ENCODE data around the gene DNPH1.

DNPH1 gene

DNA sequence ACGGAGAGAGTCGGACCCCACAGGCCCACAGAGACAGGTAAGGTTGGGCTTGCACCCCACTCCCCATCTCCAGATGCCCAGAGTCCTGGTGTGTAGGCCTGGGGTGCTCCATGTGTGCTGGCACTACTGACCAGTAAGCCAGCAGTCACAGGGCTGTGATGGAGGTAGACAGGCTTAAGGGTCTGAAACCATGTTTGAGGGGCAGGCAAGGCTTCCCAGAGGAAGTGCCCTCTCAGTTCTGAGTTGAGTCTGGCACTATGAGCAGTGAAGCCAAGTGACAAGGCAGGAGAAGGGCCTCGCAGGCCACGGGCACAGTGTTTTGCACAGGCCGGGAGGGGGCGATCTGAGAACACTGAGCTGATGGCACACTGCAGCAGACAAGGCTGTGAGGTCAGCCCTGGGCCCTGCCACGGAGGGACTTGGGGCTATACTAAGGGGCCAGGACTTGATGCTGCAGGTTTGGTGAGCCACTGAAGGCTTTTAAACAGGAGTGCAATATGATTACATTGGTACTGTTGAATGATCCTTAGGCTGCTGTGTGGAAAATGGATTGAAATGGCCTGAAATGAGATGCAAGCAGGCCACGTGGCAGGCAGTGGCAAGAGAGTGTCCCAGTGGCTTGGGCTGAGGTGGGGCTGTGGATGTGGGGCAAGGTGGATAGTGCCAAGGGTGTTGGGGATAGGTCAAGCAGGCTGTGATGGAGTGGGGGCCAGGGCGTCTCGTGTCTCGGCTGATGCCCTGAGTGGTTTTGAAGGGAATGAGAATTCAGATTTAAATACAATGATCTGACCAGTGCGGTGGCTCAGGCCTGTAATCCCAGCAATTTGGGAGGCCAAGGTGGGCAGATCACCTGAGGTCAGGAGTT, 34.3 kb upstream of the DNPH1 start:
- DNase-seq = no peak

DNA sequence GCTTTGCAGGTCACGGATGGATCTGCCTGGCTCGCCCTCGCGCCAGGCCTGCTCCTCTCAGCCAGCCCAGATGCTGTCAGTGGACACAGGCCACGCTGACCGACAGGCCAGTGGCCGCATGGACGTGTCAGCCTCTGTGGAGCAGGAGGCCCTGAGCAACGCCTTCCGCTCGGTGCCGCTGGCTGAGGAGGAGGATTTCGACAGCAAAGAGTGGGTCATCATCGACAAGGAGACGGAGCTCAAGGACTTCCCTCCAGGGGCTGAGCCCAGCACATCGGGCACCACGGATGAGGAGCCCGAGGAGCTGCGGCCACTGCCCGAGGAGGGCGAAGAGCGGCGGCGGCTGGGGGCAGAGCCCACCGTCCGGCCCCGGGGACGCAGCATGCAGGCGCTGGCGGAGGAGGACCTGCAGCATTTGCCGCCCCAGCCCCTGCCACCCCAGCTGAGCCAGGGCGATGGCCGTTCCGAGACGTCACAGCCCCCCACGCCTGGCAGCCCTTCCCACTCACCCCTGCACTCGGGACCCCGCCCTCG, 33.6 kb upstream of the DNPH1 start:
- DNase-seq = no peak

DNA sequence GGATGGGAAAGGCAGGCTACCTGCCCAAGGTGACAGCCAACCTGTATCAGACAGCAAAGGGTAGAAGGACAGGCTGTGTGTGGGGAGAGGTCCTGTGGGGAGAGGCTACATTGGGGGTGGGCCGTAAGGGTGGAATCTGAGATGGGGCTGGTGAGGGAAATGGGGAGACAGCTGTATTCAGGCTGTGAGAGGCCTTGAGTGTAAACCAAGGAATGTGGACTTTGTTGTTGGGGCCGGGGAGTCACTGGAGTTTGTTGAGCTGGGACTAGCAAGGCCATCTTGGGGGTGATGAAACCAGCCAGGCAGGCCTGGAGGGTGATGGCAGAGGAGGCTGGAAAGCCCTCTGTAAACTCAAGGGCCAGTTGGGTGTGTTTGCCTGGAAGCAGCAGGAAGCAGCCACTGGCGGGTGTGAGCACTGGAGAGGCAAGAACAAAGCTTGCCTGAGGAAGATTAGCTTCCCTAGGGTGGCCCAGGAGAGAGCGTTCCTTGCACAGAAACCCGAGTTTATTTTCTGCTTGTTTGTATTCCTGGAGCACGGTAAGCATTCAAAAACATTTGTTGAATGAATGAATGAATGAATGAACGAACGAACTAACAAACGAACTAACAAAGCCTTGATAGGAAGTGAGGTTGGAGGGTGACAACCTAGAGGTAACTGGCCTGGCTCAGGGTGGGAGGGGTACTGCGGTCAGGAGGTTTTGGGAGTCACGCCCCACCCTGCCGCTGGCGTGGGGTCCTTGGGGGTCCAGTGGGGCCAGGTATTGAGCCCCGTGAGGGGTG, 32.9 kb upstream of the DNPH1 start:
- DNase-seq = no peak

DNA sequence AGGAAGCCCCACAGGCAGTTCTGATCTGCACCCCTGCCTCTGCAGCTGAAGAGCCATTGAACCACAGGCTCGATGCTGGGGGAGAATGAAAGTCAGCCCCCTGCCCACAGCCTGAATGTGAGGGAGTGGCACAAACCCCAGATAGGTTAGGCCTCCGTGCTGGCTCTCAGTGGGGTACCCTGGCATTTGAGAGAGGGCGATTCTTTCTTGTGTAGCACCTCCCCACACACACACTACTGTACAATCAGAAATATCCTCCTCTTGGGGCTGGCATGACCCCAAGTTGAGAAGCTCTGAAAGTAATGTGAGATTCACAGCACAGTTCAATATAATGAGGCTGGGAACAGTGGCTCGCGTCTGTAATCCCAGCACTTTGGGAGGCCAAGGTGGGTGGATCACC, 31.9 kb upstream of the DNPH1 start:
- DNase-seq = no peak

DNA sequence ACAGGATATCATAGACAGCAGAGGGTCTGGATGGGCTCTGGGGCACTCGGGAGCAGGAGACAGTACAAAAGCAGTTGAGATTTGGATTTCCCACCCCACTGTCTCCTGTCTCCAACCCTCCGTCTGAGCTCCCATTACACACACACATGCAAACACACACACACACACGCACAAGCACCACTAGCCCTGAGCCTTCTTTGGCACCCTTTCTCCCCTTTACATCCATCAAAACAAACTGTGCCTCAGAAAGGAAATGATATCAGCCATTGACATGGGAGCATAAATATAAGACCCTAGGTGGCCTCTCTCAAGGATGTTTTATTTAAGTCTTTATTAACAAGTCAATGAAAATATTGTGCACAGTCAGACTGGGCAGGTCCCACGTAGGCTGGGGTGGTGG, 31.5 kb upstream of the DNPH1 start:
- no peak for DNase-seq

DNA sequence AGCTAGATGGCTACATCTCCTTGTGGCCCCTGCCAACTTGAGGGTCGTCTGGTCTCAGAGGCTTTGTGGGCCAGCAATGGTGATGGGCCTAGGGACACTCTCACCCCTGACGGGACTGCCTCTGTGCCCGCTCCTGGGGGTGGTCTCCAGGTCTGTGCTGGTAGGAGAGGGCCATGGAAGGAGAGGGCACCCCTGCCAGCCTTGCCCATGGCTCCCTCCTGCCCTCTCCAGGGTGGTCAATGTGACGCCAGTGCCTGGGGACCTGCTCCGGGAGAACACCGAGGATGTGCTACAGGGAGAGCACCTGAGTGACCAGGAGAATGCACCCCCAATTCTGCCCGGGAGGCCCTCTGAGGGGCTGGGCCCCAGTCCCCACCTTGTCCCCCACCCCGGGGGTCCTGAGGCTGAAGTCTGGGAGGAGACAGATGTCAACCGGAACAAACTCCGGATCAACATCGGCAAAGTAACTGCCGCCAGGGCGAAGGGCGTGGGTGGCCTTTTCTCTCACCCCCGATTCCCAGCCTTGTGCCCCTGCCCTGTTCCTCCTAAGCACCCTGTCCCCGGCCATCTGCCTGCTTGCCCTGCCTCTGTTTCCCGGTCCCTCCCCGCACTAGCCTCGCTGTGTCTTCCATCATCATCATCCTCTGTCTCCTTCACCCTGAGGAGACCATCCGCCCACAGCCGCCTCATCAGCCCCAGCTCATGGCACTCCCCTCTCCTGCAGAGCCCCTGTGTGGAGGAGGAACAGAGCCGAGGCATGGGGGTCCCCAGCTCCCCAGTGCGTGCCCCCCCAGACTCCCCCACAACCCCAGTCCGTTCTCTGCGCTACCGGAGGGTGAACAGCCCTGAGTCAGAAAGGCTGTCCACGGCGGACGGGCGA, 29.8 kb upstream of the DNPH1 start:
- no peak for DNase-seq

DNA sequence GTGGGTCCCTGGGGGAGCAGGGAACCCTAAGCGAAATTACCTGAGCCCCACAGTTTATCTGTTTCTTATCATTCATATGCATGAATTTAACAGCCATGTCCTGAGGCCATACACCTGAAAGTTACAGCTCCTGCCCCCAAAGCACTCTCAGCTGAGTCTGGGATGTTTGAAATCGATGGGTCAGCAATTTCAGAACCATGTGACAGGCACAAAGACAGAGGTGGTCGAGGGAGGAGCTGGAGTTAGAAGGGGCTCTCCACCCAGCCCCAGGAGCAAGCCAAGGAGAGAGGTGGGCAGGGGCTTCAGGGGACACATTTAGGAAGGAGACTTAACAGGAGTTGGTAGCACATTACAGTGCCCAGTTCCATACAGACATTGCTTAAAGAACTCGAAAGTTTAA, 28.9 kb upstream of the DNPH1 start:
- DNase-seq = no peak

DNA sequence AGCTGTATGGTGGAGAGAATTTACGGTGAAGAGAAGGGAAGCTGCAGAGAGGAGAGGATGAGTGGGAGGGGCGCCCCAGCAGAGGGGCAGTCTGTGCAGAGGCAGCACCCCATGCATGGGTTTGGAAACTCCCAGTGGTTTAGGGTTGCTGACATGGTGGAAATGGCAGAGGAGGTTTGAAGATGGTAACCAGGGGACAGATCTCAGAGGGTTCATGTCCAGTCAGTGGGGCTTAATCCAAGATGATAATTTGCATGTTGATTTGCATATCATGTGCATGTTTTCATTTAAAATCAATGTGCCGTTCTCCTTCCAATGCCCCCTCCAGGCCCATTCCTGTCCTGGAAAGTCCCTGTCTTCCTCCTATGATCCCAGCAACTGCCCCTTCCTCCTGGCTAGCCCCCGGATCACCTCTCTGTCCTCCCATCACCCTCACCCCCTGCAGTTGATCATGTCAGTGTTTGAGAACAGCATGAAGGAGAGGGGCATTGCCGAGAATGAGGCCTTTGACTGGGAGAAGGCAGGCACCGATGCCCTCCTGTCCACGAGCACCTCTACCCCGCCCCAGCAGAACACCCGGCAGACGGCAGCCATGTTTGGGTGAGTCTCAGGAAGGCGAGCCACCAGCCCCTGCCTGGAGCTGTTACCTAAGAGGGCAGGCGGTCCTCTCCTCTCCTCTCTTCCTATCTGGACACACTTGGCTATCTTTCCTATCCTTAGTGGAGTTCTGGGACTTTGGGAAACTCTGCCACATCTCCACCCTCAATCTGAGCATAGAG, 28.3 kb upstream of the DNPH1 start:
- no peak for DNase-seq

DNA sequence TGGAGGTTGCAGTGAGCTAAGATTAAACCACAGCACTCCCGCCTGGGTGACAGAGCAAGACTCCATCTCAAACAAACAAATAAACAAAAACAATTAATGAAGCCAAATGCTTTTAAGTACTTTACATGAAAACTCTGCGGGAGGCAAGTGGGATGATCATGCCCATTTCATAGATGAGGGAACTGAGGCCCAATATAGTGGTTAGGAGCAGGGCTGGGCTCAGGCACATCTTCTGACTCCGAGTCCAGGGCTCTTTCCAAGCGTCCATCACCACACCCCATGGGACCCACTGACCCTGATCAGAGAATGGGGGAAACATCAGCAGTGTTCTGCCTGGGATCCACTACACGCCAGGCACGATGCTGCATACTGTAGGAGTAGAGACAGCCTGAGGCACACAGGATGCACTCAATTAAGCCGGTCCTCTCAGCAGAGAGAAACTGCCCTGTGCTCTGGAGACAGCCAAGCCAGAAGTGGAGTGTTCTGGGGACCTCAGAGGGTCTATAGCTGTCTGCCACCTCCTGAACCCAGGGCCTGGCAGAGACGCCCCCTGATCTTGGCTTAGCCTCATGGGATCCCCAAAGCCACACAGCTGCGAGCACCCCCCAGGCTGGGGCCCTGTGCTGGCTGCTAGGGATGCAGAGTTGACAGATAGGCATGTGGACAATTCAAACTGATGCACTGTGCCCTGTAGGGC, 27.5 kb upstream of the DNPH1 start:
- DNase-seq = no peak

DNA sequence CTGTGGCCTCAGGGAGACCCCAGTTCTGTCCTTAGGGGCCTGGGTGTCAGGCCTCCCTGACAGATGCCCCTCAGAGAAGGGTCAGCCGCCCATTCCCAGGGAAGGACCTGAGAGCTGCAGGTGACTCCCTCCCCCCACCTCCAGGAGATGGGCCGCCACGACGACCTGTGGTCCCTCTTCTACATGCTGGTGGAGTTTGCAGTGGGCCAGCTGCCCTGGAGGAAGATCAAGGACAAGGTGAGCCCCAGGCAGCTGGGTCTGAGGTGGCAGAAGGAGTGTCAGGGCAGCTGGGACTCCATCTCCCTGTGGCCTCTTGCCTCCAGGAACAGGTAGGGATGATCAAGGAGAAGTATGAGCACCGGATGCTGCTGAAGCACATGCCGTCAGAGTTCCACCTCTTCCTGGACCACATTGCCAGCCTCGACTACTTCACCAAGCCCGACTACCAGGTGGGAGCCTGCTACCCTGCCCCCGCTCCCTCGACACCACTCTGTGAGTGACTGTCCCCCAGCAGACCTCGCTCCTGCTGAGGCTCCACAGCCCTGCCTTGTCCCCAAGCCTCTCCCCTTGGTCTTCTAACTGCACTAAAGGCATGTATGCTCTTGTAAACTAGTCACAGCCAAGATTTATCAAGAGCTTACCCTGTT, 26.2 kb upstream of the DNPH1 start:
- no peak for DNase-seq

DNA sequence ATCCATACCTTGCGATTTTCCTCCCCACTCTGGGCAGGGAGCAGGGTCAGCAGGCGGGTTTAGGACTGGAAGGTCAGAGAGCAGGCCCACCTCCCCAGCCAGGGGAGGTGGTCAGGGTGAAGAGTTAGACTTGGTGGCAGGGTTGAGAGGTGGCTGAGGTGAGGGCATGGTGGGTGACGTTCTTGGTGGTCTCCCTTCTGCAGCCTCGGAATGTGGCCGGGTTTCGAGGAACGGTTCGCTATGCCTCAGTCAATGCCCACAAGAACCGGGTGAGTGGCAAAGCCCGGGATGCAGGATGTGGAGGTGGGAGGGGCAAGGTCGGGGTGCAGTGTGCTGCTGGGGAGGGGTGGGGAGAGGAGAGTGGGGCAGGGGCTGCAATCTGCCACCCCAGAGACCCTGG, 25.6 kb upstream of the DNPH1 start:
- no peak for DNase-seq

DNA sequence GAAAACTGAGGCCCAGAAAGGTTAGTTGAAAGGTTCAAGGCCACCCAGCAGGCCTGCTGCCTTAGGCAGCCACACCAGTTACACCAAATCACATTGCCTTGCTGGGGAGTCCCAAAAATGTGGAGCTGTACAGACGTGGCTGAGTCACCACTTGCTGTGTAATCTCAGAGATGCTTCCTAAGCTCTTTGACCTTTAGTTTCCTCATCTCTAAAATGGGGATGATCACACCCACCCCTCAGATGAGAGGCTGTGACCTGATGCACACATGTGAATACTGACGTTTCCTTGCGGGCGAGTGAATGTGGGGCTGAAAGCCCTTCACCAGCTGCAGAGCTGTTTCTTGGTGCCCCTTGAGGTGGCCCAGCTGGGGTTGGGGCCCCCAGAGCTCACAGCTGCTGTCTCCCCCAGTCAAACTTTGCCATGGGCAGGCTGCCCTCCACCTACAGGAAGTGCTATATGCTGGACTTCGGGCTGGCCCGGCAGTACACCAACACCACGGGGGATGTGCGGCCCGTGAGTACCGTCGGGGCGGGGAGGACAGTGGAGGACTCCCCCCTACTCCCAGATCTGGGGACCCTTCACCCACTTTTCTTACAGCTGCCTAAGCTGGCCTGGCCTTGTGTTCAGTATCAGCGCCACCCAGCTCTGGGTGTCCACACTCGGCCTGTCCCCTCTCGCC, 25.0 kb upstream of the DNPH1 start:
- DNase-seq = no peak

DNA sequence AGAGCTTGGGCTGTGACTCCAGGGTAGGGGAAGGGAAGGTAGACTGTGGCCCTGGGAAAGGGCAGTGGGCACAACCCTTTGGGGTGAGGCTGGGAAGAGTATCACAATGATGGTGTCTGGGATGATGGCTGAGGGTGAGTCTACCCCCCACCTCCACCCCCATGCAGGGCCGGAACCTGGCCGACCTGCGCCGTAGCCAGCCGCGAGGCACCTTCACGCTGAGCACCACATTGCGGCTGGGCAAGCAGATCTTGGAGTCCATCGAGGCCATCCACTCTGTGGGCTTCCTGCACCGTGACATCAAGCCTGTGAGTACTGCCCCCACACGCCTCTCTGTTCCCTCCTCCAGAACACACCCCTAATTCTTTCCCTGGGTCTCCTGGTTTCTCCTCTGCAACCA, 24.1 kb upstream of the DNPH1 start:
- no peak for DNase-seq

DNA sequence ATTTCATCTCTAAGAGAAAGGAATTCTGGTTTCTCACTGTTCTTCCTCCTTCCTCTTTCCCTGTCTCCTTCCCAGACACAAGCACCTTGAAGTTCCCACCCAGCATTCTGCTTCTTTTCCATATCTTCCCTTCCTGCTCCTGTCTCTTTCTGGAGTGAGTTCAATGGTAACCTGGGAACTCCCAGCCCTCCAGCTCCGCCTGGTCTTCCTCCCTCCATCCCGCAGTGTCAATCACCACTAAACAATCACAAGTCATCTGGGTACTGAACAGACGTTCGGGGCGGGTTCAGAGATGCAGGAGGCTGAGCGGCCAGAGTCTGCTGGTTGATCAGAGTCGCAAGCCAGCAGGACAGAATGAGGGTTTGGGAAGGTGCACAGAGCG, 21.7 kb upstream of the DNPH1 start:
- no peak for DNase-seq

DNA sequence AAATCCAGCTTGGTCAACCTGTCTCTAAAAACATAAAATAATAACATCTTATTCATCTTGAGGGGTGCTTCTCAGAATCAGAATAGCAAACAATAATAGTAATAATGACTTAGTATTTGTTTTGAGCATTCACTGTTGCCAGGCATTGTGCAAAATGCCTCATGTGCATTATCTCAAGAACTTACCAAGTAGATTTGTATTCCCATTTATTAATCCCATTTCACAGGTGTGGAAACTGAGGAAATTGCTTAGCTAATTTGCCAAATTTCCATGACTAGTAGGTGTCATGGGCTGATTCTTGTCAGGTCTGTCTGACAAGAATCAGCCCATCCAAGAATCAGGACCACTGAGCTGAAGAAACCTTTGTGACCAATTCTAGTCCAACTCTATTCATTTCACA, 19.5 kb upstream of the DNPH1 start:
- DNase-seq = no peak

DNA sequence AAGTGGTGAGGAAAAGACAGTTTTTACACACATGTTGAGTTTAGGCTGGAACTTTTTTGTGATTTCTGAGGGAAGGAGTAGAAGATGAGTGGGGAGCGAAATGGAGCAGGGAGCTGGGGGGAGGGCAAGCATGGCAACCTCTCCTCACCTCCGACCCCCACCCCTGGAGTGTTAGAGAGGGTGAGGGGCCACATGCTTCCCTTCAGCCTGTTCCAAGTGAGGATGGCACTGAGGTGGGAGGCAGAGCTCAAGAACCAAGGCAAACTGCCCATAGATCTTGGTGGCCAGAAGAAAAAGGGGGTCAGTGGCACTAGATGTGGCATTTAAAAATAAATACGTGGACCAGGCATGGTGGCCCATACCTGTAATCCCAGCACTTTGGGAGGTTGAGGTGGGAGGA, 18.8 kb upstream of the DNPH1 start:
- no peak for DNase-seq

DNA sequence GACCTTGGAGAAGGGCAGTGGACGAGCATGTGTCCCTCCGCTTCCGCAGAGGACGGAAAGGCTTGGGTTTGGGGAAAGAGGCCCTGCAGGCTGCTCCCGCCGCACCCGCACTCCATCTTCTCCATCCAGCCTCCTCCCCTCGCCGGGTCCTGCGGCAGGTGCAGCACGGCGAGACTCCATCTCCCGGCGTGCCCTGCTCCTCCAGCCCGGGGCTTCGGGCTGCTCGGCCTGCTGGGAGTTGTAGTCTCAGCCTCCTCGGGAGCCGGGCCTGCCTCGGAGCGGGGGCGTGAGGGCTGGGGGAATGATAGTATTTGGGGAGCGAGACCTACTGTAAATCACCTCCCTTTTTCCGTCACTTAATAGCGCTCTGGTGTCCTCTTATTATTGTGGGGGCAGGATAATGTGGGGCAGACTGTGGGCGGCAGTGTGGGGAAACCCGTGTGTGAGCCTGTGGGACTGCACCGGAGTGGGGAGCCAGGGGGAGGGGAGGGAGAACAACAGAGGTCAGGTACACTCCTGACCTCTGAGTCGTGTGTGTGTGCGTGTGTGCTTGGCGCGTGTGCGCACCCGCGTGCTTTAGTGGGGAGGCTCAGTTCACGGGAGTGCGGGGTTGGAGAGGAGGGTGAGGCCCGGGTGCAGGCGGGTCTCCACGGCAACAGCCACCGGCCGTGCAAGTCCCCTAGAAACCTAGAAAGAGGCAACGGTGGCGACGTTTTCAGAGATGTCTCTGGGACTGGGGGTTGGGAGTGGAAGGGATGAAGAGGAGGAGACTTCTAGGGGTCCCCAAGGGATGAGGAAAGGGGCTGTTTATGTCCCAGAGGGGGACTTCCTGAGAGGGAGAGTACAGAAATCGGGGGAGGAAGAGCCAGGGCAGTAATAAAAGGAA, 18.1 kb upstream of the DNPH1 start:
- DNase-seq = no peak

DNA sequence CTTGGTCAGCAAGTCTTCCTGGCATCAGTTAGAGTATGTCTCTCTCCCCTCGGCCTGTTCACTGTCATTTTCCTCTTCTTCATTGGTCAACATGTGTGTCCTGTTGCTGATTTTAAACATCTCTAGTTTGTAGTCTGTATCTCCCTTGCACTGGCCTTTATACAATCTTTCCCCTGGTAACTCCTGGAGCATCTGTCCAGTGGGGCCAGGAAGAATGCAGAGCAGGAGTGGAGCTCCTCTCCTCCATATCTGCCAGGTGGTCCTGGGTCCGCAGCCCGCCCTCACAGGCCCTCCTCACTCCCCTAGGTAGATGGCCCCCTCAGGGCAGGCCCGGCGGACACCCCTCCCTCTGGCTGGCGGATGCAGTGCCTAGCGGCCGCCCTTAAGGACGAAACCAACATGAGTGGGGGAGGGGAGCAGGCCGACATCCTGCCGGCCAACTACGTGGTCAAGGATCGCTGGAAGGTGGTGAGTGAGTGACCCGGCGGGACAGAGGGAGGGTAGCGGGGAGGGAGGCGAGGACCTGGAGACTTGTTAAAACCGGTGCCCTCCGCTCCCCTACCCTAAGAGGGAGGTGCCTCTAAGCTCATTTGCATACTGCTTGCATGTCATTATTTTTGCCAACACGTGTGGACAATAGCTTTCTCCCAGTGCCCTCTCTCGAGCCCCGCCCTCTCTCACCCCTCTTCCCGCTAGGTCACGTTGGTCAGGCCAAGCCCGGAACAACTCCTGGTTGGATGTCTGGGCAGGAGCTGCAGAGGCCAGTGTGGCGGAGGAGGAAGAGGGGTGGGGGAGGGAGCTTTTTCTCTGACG, 17.2 kb upstream of the DNPH1 start:
- DNase-seq = no peak

Data from NCI-H187 treated with DMSO at 0.1 percent for 48 hours (cell line).